H9 (cell line): ENCODE measurements around the gene PLCB1. TPM values are rescaled to one million over a fixed set of nuclear protein-coding genes. Genes with fewer than 3 reads are reported as not detected.

Experiments
- DNase-seq: peaks from one replicate; pipeline ENCODE4 v3.0.0-alpha.2; 2017
- H2AFZ ChIP-seq: one replicate; pipeline ENCODE4 v1.6.1; 2013; ENCODE audit warnings: mild to moderate bottlenecking, low read length, control low read depth, moderate library complexity
- H2AK5ac ChIP-seq: 2 replicates; pipeline ENCODE4 v1.6.1; 2013; ENCODE audit warnings: low read length, control low read depth, mixed read lengths; ENCODE audit not compliant: insufficient read length
- H2BK120ac ChIP-seq: one replicate; pipeline ENCODE4 v1.6.1; 2013; ENCODE audit warnings: low read depth, mild to moderate bottlenecking, low read length, control low read depth, inconsistent platforms; ENCODE audit not compliant: poor library complexity, severe bottlenecking
- H2BK12ac ChIP-seq: 2 replicates; pipeline ENCODE4 v1.6.1; 2013; ENCODE audit warnings: low read length, control low read depth, mixed read lengths, low read depth; ENCODE audit not compliant: insufficient read length
- H2BK15ac ChIP-seq: 2 replicates; pipeline ENCODE4 v1.6.1; 2013; ENCODE audit warnings: low read depth, low read length, control low read depth
- H2BK20ac ChIP-seq: one replicate; pipeline ENCODE4 v1.6.1; 2013; ENCODE audit warnings: low read depth, mild to moderate bottlenecking, low read length, control low read depth, inconsistent platforms; ENCODE audit not compliant: poor library complexity, severe bottlenecking
- H2BK5ac ChIP-seq: 2 replicates; pipeline ENCODE4 v1.6.1; 2013; ENCODE audit warnings: low read length, control low read depth, mixed read lengths; ENCODE audit not compliant: insufficient read length
- H3K14ac ChIP-seq: 2 replicates; pipeline ENCODE4 v1.6.1; 2013; ENCODE audit warnings: low read length, control low read depth; ENCODE audit not compliant: insufficient read depth
- H3K18ac ChIP-seq: 2 replicates; pipeline ENCODE4 v1.6.1; 2013; ENCODE audit warnings: low read depth, mild to moderate bottlenecking, mixed read lengths, low read length, control low read depth; ENCODE audit not compliant: insufficient read length
- H3K23ac ChIP-seq: 2 replicates; pipeline ENCODE4 v1.6.1; 2013; ENCODE audit warnings: low read length, control low read depth, mixed read lengths, low read depth; ENCODE audit not compliant: insufficient read length
- H3K23me2 ChIP-seq: 2 replicates; pipeline ENCODE4 v1.6.1; 2013; ENCODE audit warnings: low read depth, mild to moderate bottlenecking, mixed read lengths, low read length, control low read depth; ENCODE audit not compliant: insufficient read length, poor library complexity, severe bottlenecking
- H3K27ac ChIP-seq: 2 replicates; pipeline ENCODE4 v1.5.1; 2013; ENCODE audit warnings: low read length, control low read depth, mixed read lengths, low read depth; ENCODE audit not compliant: insufficient read length
- H3K27me3 ChIP-seq: 2 replicates; pipeline ENCODE4 v1.6.1; 2013; ENCODE audit warnings: low read length, control low read depth, inconsistent platforms; ENCODE audit not compliant: insufficient read depth
- H3K4ac ChIP-seq: 2 replicates; pipeline ENCODE4 v1.6.1; 2013; ENCODE audit warnings: low read depth, mild to moderate bottlenecking, control low read depth, inconsistent platforms, low read length, moderate library complexity
- H3K4me1 ChIP-seq: 2 replicates; pipeline ENCODE4 v1.6.1; 2013; ENCODE audit warnings: low read length, control low read depth, inconsistent platforms; ENCODE audit not compliant: insufficient read depth
- H3K4me2 ChIP-seq: 2 replicates; pipeline ENCODE4 v1.6.1; 2013; ENCODE audit warnings: low read length, control low read depth, mixed read lengths; ENCODE audit not compliant: insufficient read length, insufficient read depth
- H3K56ac ChIP-seq: 2 replicates; pipeline ENCODE4 v1.6.1; 2013; ENCODE audit warnings: low read depth, mild to moderate bottlenecking, mixed read lengths, low read length, control low read depth; ENCODE audit not compliant: insufficient read length
- H3K79me1 ChIP-seq: 2 replicates; pipeline ENCODE4 v1.6.1; 2013; ENCODE audit warnings: low read depth, mild to moderate bottlenecking, moderate library complexity, low read length, control low read depth, inconsistent platforms; ENCODE audit not compliant: insufficient read depth, poor library complexity, severe bottlenecking
- H3K79me2 ChIP-seq: 2 replicates; pipeline ENCODE4 v1.6.1; 2013; ENCODE audit warnings: low read length, control low read depth, inconsistent platforms; ENCODE audit not compliant: insufficient read depth
- H3K9ac ChIP-seq: 2 replicates; pipeline ENCODE4 v1.6.1; 2013; ENCODE audit warnings: low read length, control low read depth, mixed read lengths; ENCODE audit not compliant: insufficient read length; ENCODE audit errors: extremely low read depth
- H3K9me3 ChIP-seq: one replicate; pipeline ENCODE4 v1.6.1; 2013; ENCODE audit warnings: low read depth, low read length, inconsistent platforms; ENCODE audit not compliant: control insufficient read depth
- H3T11ph ChIP-seq: one replicate; pipeline ENCODE4 v1.6.1; 2013; ENCODE audit warnings: mild to moderate bottlenecking, low read length, control low read depth, inconsistent platforms
- H4K20me1 ChIP-seq: one replicate; pipeline ENCODE4 v1.6.1; 2013; ENCODE audit not compliant: control insufficient read depth, insufficient read length, insufficient read depth
- H4K5ac ChIP-seq: 2 replicates; pipeline ENCODE4 v1.6.1; 2013; ENCODE audit warnings: low read depth, mild to moderate bottlenecking, mixed read lengths, low read length, control low read depth; ENCODE audit not compliant: insufficient read length
- H4K8ac ChIP-seq: replicated peaks from 2 replicates; pipeline ENCODE4 v1.6.1; 2013; ENCODE audit warnings: low read length, control low read depth, mixed read lengths, low read depth; ENCODE audit not compliant: insufficient read length
- H4K91ac ChIP-seq: 2 replicates; pipeline ENCODE4 v1.6.1; 2013; ENCODE audit warnings: low read depth, mild to moderate bottlenecking, moderate library complexity, mixed read lengths, low read length, control low read depth; ENCODE audit not compliant: insufficient read length
- H3K27ac Mint-ChIP-seq, 3 experiments: 2 replicates in 2 of 3; 3 replicates in 1 of 3; pipeline ENCODE4 v1.8.0; 2020 to 2021; ENCODE audit warnings: mixed read lengths in 3 of 3, mild to moderate bottlenecking in 1 of 3, moderate library complexity in 1 of 3
- H3K27me3 Mint-ChIP-seq: 2 replicates; pipeline ENCODE4 v1.8.0; 2021; ENCODE audit warnings: low read depth, mild to moderate bottlenecking, moderate library complexity, mixed read lengths
- H3K36me3 Mint-ChIP-seq, 3 experiments: 2 replicates in 2 of 3; 3 replicates in 1 of 3; pipeline ENCODE4 v1.8.0; 2020 to 2021; ENCODE audit warnings: low read depth in 3 of 3, mixed read lengths in 3 of 3; ENCODE audit not compliant: insufficient read depth in 1 of 3
- H3K4me1 Mint-ChIP-seq, 2 experiments: 2 replicates each; pipeline ENCODE4 v1.8.0; 2020; ENCODE audit warnings: mixed read lengths in 2 of 2
- H3K4me3 Mint-ChIP-seq, 2 experiments: 2 replicates in 1 of 2; 3 replicates in 1 of 2; pipeline ENCODE4 v1.8.0; 2020 to 2021; ENCODE audit warnings: mild to moderate bottlenecking in 2 of 2, mixed read lengths in 2 of 2, moderate library complexity in 1 of 2
- H3K9me3 Mint-ChIP-seq, 2 experiments: 2 replicates in 1 of 2; 3 replicates in 1 of 2; pipeline ENCODE4 v1.8.0; 2020; ENCODE audit warnings: mild to moderate bottlenecking in 2 of 2, mixed read lengths in 2 of 2, moderate library complexity in 1 of 2
- WGBS: extraction: QIAGEN DNeasy Blood & Tissue Kit; methylation state at CpG from one replicate; pipeline ENCODE4 v1.1.7; 2013; ENCODE audit warnings: missing lambda C conversion rate, low lambda C conversion rate, mixed read lengths; ENCODE audit not compliant: insufficient read length; ENCODE audit errors: extremely low coverage; 5-methylcytosine and 5-hydroxymethylcytosine counted together
- total RNA-seq: library from RNA; stranded (reverse); gene quantifications from 2 replicates; pipeline ENCODE4 v1.2.1, GENCODE V29; 2021
- TF ChIP-seq, protein P1 (sequence below): fragments of 200-600 bp; sonication (generic); conservative IDR thresholded peaks from 3 replicates; pipeline ENCODE4 v1.8.0; 2021; ENCODE audit warnings: antibody characterized with exemption, mild to moderate bottlenecking

Gene PLCB1
- total RNA-seq, 1 experiment from 2014 or later = 11.5 TPM

DNA sequence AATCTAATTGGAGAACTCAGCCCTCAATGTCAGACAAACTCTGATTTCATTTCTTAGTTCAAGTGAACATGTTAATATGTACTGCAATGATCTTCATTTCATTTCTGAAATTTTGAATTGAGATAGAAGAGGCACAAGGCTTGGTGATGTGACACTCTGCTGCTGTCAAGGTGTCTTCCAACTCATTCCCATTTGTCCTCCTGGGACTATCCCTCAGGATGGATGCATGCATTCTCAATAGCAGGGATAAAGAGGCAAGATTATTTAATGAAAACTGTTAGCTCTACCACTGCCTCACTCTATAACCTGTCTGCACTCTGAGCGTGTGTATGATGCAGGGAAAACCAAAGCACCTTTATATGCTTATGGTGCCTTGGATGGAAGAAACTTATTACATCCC lies 78.7 kb downstream of the PLCB1 start:
- no peaks in the 10 kb centered on the region for H4K20me1 ChIP-seq
- no peak overlapping the region for H2BK15ac ChIP-seq
- Mint-ChIP-seq H3K27ac (no peak overlapping the region), H3K9me3 (no peaks in the 10 kb centered on the region), H3K27me3 (no peaks in the 10 kb centered on the region), H3K4me3 (no peak overlapping the region), H3K4me1 (peaks cover 40 to 46% of the 10 kb centered on the region in 2 experiments), H3K36me3 (no peaks in the 10 kb centered on the region)
- H4K8ac ChIP-seq = no peak overlapping the region
- no peak overlapping the region for H3T11ph ChIP-seq
- H3K4me1 ChIP-seq = no peaks in the 10 kb centered on the region; the same call in 1 of the 2 replicates
- H3K27ac ChIP-seq = no peak overlapping the region
- TF ChIP-seq, protein P1, sequence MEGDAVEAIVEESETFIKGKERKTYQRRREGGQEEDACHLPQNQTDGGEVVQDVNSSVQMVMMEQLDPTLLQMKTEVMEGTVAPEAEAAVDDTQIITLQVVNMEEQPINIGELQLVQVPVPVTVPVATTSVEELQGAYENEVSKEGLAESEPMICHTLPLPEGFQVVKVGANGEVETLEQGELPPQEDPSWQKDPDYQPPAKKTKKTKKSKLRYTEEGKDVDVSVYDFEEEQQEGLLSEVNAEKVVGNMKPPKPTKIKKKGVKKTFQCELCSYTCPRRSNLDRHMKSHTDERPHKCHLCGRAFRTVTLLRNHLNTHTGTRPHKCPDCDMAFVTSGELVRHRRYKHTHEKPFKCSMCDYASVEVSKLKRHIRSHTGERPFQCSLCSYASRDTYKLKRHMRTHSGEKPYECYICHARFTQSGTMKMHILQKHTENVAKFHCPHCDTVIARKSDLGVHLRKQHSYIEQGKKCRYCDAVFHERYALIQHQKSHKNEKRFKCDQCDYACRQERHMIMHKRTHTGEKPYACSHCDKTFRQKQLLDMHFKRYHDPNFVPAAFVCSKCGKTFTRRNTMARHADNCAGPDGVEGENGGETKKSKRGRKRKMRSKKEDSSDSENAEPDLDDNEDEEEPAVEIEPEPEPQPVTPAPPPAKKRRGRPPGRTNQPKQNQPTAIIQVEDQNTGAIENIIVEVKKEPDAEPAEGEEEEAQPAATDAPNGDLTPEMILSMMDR = no peak
- no peak overlapping the region for H3K23ac ChIP-seq
- no peak overlapping the region for H4K5ac ChIP-seq
- no peak overlapping the region for H2BK20ac ChIP-seq
- no peak overlapping the region for H3K4me2 ChIP-seq
- no peaks in the 10 kb centered on the region for H3K9me3 ChIP-seq
- no peak overlapping the region for H2BK120ac ChIP-seq
- H3K56ac ChIP-seq = no peak overlapping the region
- no peak overlapping the region for H3K9ac ChIP-seq
- H3K79me1 ChIP-seq = no peaks in the 10 kb centered on the region
- DNase-seq = no peak
- no peak overlapping the region for H2BK12ac ChIP-seq
- H2AFZ ChIP-seq = no peak overlapping the region
- no peaks in the 10 kb centered on the region for H3K23me2 ChIP-seq
- no peaks in the 10 kb centered on the region for H3K27me3 ChIP-seq
- H2AK5ac ChIP-seq = no peak overlapping the region
- no peak overlapping the region for H4K91ac ChIP-seq
- no CpG with 5 or more reads among the region's 1 CpG for WGBS
- no peaks in the 10 kb centered on the region for H3K79me2 ChIP-seq
- H3K4ac ChIP-seq = no peak overlapping the region
- H3K14ac ChIP-seq = no peak overlapping the region
- H2BK5ac ChIP-seq = no peak overlapping the region
- H3K18ac ChIP-seq = no peak overlapping the region
